ENCODE measurements around the gene MLLT1. TPM values are rescaled to one million over a fixed set of nuclear protein-coding genes. Genes with fewer than 3 reads are reported as not detected.

The MLLT1 gene
- total and polyA plus RNA-seq, 2 donors, result 7.5 to 46.6 TPM

- Histone ChIP-seq H3K36me3 (ENCODE audit: insufficient read depth) (no peaks in the 10 kb centered on the region), H3K27ac (ENCODE audit: low read depth) (no peak overlapping the region), H3K4me3 (ENCODE audit: low read depth, low read length) (no peak overlapping the region), H3K4me1 (ENCODE audit: insufficient read depth) (peaks cover 2% of the 10 kb centered on the region)
- DNase-seq (ENCODE audit: extremely low spot score), result no peak
- WGBS, result 68% methylated on average over 10 of the region's 10 CpGs
These were observed 37.1 kb downstream of the MLLT1 start for GRCh38 chr19:6242677-6243076.

GRCh38 chr19:6241680-6242377, 37.9 kb downstream of the MLLT1 start:
- 81% methylated on average over 25 of the region's 25 CpGs for WGBS
- Histone ChIP-seq H3K4me1 (ENCODE audit: insufficient read depth) (peaks cover 2% of the 10 kb centered on the region), H3K27ac (ENCODE audit: low read depth) (no peak overlapping the region), H3K36me3 (ENCODE audit: insufficient read depth) (no peaks in the 10 kb centered on the region), H3K4me3 (ENCODE audit: low read depth, low read length) (no peak overlapping the region)
- DNase-seq (ENCODE audit: extremely low spot score), result no peak

GRCh38 chr19:6241056-6241455, 38.7 kb downstream of the MLLT1 start:
- Histone ChIP-seq H3K36me3 (ENCODE audit: insufficient read depth) (no peaks in the 10 kb centered on the region), H3K4me3 (ENCODE audit: low read depth, low read length) (no peak overlapping the region), H3K27ac (ENCODE audit: low read depth) (no peak overlapping the region), H3K4me1 (ENCODE audit: insufficient read depth) (peaks cover 2% of the 10 kb centered on the region)
- DNase-seq (ENCODE audit: extremely low spot score), result no peak
- 83% methylated on average over 12 of the region's 12 CpGs for WGBS

GRCh38 chr19:6239871-6240676, 39.7 kb downstream of the MLLT1 start:
- 90% methylated on average over 24 of the region's 24 CpGs for WGBS
- no peak for DNase-seq (ENCODE audit: extremely low spot score)
- H3K4me1 ChIP-seq (ENCODE audit: insufficient read depth), result peaks cover 2% of the 10 kb centered on the region
- no peak overlapping the region for H3K27ac ChIP-seq (ENCODE audit: low read depth)
- H3K4me3 ChIP-seq (ENCODE audit: low read depth, low read length), result no peak overlapping the region
- no peaks in the 10 kb centered on the region for H3K36me3 ChIP-seq (ENCODE audit: insufficient read depth)

GRCh38 chr19:6239401-6239844, 40.4 kb downstream of the MLLT1 start:
- 60% methylated on average over 11 of the region's 11 CpGs for WGBS
- H3K4me1 ChIP-seq (ENCODE audit: insufficient read depth), result peaks cover 4% of the 10 kb centered on the region
- H3K4me3 ChIP-seq (ENCODE audit: low read depth, low read length), result no peak overlapping the region
- no peak for DNase-seq (ENCODE audit: extremely low spot score)
- peak overlapping the region; percentile 70 for H3K27ac ChIP-seq (ENCODE audit: low read depth)
- no peaks in the 10 kb centered on the region for H3K36me3 ChIP-seq (ENCODE audit: insufficient read depth)

GRCh38 chr19:6238643-6239281, 41.0 kb downstream of the MLLT1 start:
- Histone ChIP-seq H3K36me3 (ENCODE audit: insufficient read depth) (no peaks in the 10 kb centered on the region), H3K4me1 (ENCODE audit: insufficient read depth) (peaks cover 5% of the 10 kb centered on the region), H3K27ac (ENCODE audit: low read depth) (peak overlapping the region; percentile 70), H3K4me3 (ENCODE audit: low read depth, low read length) (no peak overlapping the region)
- 31% methylated on average over 24 of the region's 24 CpGs for WGBS
- no peak for DNase-seq (ENCODE audit: extremely low spot score)

GRCh38 chr19:6238256-6238642, 41.5 kb downstream of the MLLT1 start:
- DNase-seq (ENCODE audit: extremely low spot score), result no peak
- 36% methylated on average over 6 of the region's 6 CpGs for WGBS
- Histone ChIP-seq H3K27ac (ENCODE audit: low read depth) (peak overlapping the region; percentile 70), H3K4me3 (ENCODE audit: low read depth, low read length) (no peak overlapping the region), H3K4me1 (ENCODE audit: insufficient read depth) (peaks cover 2% of the 10 kb centered on the region), H3K36me3 (ENCODE audit: insufficient read depth) (no peaks in the 10 kb centered on the region)

- 81% methylated on average over 39 of the region's 39 CpGs for WGBS
- no peak for DNase-seq (ENCODE audit: extremely low spot score)
- Histone ChIP-seq H3K4me3 (ENCODE audit: low read depth, low read length) (no peak overlapping the region), H3K36me3 (ENCODE audit: insufficient read depth) (no peaks in the 10 kb centered on the region), H3K27ac (ENCODE audit: low read depth) (peak overlapping the region; percentile 14), H3K4me1 (ENCODE audit: insufficient read depth) (peaks cover 2% of the 10 kb centered on the region)
These were observed 43.2 kb downstream of the MLLT1 start for GRCh38 chr19:6236310-6237291.

- H3K4me3 ChIP-seq (ENCODE audit: low read depth, low read length), result no peak overlapping the region
- no peak for DNase-seq (ENCODE audit: extremely low spot score)
- WGBS, result 79% methylated on average over 26 of the region's 26 CpGs
- no peaks in the 10 kb centered on the region for H3K36me3 ChIP-seq (ENCODE audit: insufficient read depth)
- peaks cover 2% of the 10 kb centered on the region for H3K4me1 ChIP-seq (ENCODE audit: insufficient read depth)
- H3K27ac ChIP-seq (ENCODE audit: low read depth), result no peak overlapping the region
These were observed 44.5 kb downstream of the MLLT1 start for GRCh38 chr19:6235031-6235951.

- peaks cover 2% of the 10 kb centered on the region for H3K4me1 ChIP-seq (ENCODE audit: insufficient read depth)
- no peak overlapping the region for H3K27ac ChIP-seq (ENCODE audit: low read depth)
- no peak for DNase-seq (ENCODE audit: extremely low spot score)
- H3K36me3 ChIP-seq (ENCODE audit: insufficient read depth), result no peaks in the 10 kb centered on the region
- 74% methylated on average over 8 of the region's 8 CpGs for WGBS
- H3K4me3 ChIP-seq (ENCODE audit: low read depth, low read length), result no peak overlapping the region
These were observed 45.2 kb downstream of the MLLT1 start for GRCh38 chr19:6234527-6234926.

GRCh38 chr19:6233827-6234511, 45.8 kb downstream of the MLLT1 start:
- DNase-seq (ENCODE audit: extremely low spot score), result no peak
- WGBS, result 57% methylated on average over 21 of the region's 21 CpGs
- Histone ChIP-seq H3K27ac (ENCODE audit: low read depth) (no peak overlapping the region), H3K4me3 (ENCODE audit: low read depth, low read length) (no peak overlapping the region), H3K4me1 (ENCODE audit: insufficient read depth) (peaks cover 2% of the 10 kb centered on the region), H3K36me3 (ENCODE audit: insufficient read depth) (no peaks in the 10 kb centered on the region)
